ENCODE data around the gene VPS39.

Gene VPS39

DNA sequence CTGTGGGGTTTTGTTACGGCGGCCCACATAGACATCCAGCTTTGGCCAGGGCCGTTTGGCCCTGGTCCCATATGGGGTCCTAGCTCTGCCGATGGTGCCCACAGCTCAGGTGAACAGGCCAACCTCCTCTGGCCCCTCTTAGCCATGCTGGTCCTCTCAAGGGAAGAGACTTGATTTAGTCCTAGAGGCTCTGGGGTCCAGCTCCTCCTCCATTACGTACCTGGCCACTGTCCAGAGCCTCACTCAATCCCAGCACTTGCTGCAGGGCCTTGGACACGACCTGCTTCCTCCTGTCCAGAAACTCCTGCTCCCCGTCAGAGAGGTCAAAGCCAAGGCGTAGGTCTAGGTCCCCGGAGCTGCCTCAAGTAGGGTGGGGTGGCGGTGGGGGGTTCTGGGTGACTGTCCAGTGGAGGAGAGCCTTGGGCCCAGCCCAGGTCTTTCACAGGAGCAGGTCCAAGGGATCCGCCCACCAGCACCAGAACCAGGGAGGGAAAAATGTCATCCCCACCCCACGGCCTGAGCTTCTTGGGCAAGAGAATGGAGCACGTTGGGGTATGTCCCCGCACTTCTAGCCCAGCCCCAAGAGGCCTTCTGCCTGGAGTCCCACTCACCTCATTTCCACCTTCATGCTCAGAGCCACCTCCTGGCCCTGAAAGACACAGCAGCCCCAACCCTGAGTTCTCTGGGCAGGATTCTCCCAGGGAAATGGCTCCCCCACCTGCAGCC lies 58.4 kb downstream of the VPS39 start:
- TF ChIP-seq SPI1 (IDR thresholded peaks at IDR 0.05; ENCODE audit: borderline replicate concordance, low read depth) = no peak
- TF ChIP-seq, protein P1, sequence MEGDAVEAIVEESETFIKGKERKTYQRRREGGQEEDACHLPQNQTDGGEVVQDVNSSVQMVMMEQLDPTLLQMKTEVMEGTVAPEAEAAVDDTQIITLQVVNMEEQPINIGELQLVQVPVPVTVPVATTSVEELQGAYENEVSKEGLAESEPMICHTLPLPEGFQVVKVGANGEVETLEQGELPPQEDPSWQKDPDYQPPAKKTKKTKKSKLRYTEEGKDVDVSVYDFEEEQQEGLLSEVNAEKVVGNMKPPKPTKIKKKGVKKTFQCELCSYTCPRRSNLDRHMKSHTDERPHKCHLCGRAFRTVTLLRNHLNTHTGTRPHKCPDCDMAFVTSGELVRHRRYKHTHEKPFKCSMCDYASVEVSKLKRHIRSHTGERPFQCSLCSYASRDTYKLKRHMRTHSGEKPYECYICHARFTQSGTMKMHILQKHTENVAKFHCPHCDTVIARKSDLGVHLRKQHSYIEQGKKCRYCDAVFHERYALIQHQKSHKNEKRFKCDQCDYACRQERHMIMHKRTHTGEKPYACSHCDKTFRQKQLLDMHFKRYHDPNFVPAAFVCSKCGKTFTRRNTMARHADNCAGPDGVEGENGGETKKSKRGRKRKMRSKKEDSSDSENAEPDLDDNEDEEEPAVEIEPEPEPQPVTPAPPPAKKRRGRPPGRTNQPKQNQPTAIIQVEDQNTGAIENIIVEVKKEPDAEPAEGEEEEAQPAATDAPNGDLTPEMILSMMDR (IDR thresholded peaks at IDR 0.05; ENCODE audit: insufficient read depth, low read length) = no peak
- TF ChIP-seq, protein P2, sequence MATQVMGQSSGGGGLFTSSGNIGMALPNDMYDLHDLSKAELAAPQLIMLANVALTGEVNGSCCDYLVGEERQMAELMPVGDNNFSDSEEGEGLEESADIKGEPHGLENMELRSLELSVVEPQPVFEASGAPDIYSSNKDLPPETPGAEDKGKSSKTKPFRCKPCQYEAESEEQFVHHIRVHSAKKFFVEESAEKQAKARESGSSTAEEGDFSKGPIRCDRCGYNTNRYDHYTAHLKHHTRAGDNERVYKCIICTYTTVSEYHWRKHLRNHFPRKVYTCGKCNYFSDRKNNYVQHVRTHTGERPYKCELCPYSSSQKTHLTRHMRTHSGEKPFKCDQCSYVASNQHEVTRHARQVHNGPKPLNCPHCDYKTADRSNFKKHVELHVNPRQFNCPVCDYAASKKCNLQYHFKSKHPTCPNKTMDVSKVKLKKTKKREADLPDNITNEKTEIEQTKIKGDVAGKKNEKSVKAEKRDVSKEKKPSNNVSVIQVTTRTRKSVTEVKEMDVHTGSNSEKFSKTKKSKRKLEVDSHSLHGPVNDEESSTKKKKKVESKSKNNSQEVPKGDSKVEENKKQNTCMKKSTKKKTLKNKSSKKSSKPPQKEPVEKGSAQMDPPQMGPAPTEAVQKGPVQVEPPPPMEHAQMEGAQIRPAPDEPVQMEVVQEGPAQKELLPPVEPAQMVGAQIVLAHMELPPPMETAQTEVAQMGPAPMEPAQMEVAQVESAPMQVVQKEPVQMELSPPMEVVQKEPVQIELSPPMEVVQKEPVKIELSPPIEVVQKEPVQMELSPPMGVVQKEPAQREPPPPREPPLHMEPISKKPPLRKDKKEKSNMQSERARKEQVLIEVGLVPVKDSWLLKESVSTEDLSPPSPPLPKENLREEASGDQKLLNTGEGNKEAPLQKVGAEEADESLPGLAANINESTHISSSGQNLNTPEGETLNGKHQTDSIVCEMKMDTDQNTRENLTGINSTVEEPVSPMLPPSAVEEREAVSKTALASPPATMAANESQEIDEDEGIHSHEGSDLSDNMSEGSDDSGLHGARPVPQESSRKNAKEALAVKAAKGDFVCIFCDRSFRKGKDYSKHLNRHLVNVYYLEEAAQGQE (IDR thresholded peaks at IDR 0.05; ENCODE audit: insufficient replicate concordance, low read depth) = no peak
- TF ChIP-seq GABPA (IDR thresholded peaks at IDR 0.05; ENCODE audit: low read depth) = no peak
- TF ChIP-seq POLR2AphosphoS5 (IDR thresholded peaks at IDR 0.05; ENCODE audit: low read depth) = no peak
- DNase-seq (ENCODE audit: low read depth in 1 of 2, low spot score in 1 of 2) = no peak
- no peak overlapping the region for H3K4me3 ChIP-seq (replicated peaks; ENCODE audit: insufficient read depth, low read length)
- no peak overlapping the region for H3K27ac ChIP-seq (replicated peaks)
- H3K27me3 ChIP-seq (ENCODE audit: insufficient read depth, poor library complexity, severe bottlenecking) = no peaks in the 10 kb centered on the region

DNA sequence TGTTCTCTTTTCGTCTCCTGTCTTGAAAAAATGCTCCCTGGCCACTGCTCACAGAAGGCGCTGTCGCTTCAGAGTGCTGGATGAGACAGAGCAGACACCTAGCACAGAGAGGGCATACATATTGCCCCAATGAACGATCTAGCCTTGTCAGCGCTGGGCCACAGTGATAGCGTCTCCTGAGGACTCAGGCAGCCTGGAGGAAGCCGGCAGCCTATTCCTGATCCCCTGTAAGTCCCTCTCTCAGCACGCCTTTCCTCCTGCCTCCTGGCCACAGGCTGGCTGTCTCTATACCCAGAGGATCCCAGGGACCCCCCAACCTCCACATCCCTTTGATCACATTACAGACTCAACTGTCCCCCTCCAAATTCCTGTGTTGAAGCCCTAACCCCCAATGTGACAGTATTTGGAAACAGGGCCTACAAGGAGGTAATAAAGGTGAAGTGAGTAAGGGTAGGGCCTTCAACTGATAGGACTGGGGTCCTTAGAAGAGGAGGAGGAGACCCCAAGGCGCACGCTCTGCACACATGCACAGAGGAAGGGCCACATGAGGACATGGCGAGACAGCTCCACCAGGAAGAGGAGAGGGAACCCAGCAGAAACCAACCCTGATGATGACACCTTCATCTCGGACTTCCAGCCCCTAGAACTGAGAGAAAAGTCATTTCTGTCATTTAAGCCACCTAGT lies 59.2 kb downstream of the VPS39 start:
- DNase-seq (ENCODE audit: low read depth in 1 of 2, low spot score in 1 of 2) = no peak
- no peak overlapping the region for H3K4me3 ChIP-seq (replicated peaks; ENCODE audit: insufficient read depth, low read length)
- TF ChIP-seq POLR2AphosphoS5 (IDR thresholded peaks at IDR 0.05; ENCODE audit: low read depth) = no peak
- no peak for TF ChIP-seq SPI1 (IDR thresholded peaks at IDR 0.05; ENCODE audit: borderline replicate concordance, low read depth)
- TF ChIP-seq, protein P1 (IDR thresholded peaks at IDR 0.05; ENCODE audit: insufficient read depth, low read length) = no peak
- TF ChIP-seq, protein P2 (IDR thresholded peaks at IDR 0.05; ENCODE audit: insufficient replicate concordance, low read depth) = no peak
- no peaks in the 10 kb centered on the region for H3K27me3 ChIP-seq (ENCODE audit: insufficient read depth, poor library complexity, severe bottlenecking)
- H3K27ac ChIP-seq (replicated peaks) = no peak overlapping the region

- DNase-seq (ENCODE audit: low read depth in 1 of 2, low spot score in 1 of 2) = no peak
- H3K4me3 ChIP-seq (replicated peaks; ENCODE audit: insufficient read depth, low read length) = no peak overlapping the region
- no peak overlapping the region for H3K27ac ChIP-seq (replicated peaks)
- no peaks in the 10 kb centered on the region for H3K27me3 ChIP-seq (ENCODE audit: insufficient read depth, poor library complexity, severe bottlenecking)
- TF ChIP-seq, protein P2 (IDR thresholded peaks at IDR 0.05; ENCODE audit: insufficient replicate concordance, low read depth) = no peak
- TF ChIP-seq POLR2AphosphoS5 (IDR thresholded peaks at IDR 0.05; ENCODE audit: low read depth) = no peak
- TF ChIP-seq SPI1 (IDR thresholded peaks at IDR 0.05; ENCODE audit: borderline replicate concordance, low read depth) = no peak
- TF ChIP-seq, protein P1 (IDR thresholded peaks at IDR 0.05; ENCODE audit: insufficient read depth, low read length) = no peak
- no peak for TF ChIP-seq GABPA (IDR thresholded peaks at IDR 0.05; ENCODE audit: low read depth)
These were observed 60.7 kb downstream of the VPS39 start for GRCh38 chr15:42147431-42147735.

Measured in HL-60 (cell line).